Measurements from ENCODE around the gene GIGYF1.
"Not testable (repeated sequence)": the region's sequence is repeated elsewhere in the genome, so short reads cannot be mapped to it uniquely, and the experiment has no call there.

DNA sequence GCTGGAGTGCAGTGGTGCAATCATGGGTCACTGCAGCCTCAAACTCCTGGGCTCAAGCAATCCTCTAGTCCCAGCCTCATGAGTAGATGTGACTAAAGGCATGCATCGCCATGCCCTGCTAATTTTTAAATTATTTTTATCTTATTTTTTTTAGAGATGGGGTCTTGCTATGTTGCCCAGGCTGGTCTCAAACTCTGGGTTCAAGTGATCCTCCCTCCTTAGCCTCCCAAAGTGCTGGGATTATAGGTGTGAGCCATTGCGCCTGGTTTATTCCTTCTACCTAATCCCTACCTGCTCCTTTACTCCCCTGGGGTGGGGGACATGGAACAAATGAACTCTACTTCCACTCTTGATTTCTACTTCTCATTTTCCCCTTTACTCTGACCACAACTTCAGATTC, 30.3 kb upstream of the GIGYF1 start:
- not testable (repeated sequence) for TF ChIP-seq CTCF (IDR thresholded peaks at IDR 0.05 in 4 of 5, conservative IDR thresholded peaks at IDR 0.05 in 1 of 5); POLR2A (IDR thresholded peaks at IDR 0.05)
